PC-9 (cell line): ENCODE measurements around the gene SEMA4C.

ENCODE experiments used
- EZH2 ChIP-seq: fragments of 200-600 bp; sonication (generic); IDR thresholded peaks from 2 replicates; pipeline ENCODE4 v1.8.0; 2017; ENCODE audit warnings: antibody characterized with exemption, low read depth
- TF ChIP-seq, protein P1 (sequence below): fragments of 200-600 bp; sonication (generic); conservative IDR thresholded peaks from 2 replicates; pipeline ENCODE4 v1.6.1; 2017; ENCODE audit warnings: mixed run types, antibody characterized with exemption, mild to moderate bottlenecking, moderate library complexity

DNA sequence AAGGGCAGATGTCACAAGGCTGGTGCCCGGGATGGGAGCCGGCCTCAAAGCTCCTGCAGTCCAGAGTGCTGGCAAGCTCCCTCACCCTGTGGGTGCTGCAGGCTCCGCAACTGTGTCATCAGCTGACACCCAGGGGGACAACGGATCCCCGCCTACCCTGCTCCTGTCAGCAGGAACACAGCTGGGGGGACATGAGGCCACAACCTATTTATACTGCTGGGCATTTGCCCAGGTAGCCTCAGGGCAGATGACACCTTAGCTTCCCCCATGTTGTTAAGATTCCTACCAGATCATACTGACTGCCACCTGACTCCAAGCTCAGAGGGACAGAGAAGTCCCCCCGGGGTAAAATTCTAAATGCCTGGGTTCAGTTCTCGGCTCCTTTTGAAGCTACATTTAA, 27.3 kb downstream of the SEMA4C start:
- TF ChIP-seq, protein P1, sequence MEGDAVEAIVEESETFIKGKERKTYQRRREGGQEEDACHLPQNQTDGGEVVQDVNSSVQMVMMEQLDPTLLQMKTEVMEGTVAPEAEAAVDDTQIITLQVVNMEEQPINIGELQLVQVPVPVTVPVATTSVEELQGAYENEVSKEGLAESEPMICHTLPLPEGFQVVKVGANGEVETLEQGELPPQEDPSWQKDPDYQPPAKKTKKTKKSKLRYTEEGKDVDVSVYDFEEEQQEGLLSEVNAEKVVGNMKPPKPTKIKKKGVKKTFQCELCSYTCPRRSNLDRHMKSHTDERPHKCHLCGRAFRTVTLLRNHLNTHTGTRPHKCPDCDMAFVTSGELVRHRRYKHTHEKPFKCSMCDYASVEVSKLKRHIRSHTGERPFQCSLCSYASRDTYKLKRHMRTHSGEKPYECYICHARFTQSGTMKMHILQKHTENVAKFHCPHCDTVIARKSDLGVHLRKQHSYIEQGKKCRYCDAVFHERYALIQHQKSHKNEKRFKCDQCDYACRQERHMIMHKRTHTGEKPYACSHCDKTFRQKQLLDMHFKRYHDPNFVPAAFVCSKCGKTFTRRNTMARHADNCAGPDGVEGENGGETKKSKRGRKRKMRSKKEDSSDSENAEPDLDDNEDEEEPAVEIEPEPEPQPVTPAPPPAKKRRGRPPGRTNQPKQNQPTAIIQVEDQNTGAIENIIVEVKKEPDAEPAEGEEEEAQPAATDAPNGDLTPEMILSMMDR = no peak
- TF ChIP-seq EZH2 = no peak
